Measurements from ENCODE around the gene UTS2R.
"Not testable (repeated sequence)": the region's sequence is repeated elsewhere in the genome, so short reads cannot be mapped to it uniquely, and the experiment has no call there.

UTS2R gene

GRCh38 chr17:82334622-82335394, 36.8 kb upstream of the UTS2R start:
- DNase-seq = no peak

DNA sequence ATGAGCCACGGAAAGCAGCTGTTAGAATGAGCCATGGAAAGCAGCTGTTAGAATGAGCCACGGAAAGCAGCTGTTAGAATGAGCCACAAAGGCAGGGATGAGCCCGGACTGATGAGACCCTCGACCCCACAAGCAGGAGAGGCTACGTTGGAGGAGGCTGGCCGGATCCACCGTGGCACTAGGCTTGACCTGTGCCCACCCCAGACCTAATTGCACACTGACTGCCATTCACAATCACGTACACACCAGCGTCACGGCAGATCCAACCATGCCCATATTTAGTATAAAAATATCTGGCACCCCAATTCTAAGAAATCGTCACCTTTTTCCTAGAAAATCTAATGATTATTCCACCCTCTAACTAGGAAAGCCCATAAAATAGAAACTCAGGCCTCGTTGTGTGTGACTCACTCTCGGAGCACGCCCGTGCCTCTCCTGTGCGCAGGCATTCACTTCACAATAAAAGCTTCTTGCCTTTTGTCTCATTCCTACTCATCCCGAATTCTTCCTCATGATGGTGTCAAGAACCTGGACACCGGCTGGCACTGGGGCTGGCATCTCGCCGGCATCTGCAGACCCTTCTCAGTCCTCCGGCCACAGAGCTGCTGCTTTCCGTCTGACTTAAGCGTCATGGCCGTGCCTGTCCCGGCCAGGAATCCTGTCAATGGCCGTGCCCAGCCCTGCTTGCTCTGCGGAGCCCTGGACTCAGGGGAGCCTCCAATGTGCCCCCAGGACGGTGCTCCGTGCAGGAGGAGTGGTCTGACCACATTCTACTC, 32.5 kb upstream of the UTS2R start:
- DNase-seq = no peak

DNA sequence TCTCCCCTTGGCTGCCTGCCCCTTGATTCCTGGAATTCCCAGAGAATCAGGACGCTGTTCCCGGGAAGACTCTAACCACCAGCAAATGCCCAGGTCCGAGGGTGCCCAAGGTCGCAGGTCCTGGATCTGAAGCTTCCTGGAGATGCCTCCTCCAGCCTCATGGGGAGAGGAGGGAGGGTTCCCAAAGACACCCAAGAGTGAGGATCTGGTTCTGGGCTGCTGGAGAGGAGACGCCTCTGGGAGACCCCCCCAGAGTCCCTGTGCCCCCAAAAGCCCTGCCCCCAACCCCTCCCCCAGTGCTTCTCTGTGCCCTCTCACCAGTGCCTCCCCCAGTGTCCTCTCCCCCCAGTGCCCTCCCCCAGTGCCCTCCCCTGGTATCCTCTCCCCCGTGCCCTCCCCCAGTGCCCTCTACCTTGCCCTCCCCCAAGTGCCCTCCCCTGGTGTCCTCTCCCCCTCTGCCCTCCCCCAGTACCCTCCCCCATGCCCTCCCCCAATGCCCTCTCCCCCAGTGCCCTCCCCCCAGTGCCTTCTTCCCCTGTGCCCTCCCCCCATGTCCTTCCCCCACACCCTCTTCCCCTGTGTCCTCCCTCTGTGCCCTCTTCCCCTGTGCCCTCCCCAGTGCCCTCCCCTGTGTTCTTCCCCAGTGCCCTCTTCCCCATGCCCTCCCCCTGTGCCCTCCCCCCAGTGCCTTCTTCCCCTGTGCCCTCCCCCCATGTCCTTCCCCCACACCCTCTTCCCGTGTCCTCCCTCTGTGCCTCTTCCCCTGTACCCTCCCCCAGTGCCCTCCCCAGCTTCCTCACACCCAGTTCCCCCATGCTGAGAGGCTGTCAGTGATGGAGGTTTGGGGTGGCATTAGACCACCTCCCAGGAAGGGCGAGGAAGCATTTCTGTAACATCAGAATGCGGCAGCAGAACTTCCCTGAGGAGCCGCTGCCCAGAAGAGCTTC, 31.7 kb upstream of the UTS2R start:
- DNase-seq = no peak

GRCh38 chr17:82342361-82343079, 29.0 kb upstream of the UTS2R start:
- DNase-seq = no peak

GRCh38 chr17:82343560-82343959, 28.0 kb upstream of the UTS2R start:
- no peak for DNase-seq

DNA sequence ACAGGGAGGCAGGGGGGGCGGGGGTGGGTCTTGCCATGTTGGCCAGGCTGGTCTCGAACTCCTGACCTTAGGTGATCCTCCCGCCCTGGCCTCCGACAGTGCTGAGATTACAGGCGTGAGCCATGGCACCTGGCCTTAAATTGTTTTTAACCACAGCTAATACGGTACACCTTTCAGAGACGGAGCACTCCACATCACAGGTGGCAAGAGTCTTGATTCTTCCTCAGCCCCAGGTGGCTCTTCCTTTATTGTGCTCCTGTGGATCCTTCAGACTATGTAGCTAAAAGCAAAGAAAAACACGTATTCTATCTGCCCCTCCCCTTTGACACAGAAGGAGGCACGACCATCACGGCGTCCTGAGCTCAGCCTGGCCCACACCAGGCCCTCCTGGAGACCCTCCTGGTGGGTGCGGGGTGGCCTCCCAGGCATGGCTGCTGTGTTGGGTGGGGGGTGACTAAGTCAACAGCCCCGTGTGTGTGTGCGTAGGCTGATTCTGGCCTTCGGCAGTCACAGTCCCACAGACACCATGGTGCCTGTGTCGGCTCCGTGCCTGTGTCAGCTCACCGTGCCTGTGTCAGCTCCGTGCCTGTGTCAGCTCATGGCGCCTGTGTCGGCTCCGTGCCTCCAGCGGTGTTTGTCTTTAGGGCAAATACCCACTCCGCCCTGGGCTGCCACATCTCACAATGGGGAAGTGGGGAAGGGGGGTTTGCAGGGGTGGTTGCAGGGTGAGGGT, 27.2 kb upstream of the UTS2R start:
- no peak for DNase-seq

GRCh38 chr17:82345151-82345976, 26.2 kb upstream of the UTS2R start:
- no peak for DNase-seq

GRCh38 chr17:82346342-82347300, 24.9 kb upstream of the UTS2R start:
- DNase-seq = no peak

- not testable (repeated sequence) for DNase-seq
Measured at GRCh38 chr17:82347994-82348393, 23.6 kb upstream of the UTS2R start.

DNA sequence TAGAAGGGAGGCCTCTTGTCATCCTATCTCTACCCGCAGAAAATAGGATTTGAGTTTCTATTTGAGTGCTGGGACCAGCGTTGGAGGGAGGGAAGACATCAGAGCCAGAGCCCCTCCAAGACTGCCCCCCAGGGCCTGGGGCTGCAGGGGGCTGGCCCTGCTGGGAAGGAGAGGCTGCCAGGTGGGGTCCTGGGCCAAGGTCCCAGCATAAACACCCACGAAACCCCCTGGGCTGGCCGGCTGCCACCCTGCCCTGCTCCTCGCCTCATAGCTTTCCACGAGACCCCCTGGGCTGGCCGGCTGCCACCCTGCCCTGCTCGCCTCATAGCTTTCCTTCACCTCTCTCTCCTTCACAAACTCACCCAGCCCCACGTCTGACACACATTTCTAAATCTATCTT, 23.1 kb upstream of the UTS2R start:
- DNase-seq = no peak

DNA sequence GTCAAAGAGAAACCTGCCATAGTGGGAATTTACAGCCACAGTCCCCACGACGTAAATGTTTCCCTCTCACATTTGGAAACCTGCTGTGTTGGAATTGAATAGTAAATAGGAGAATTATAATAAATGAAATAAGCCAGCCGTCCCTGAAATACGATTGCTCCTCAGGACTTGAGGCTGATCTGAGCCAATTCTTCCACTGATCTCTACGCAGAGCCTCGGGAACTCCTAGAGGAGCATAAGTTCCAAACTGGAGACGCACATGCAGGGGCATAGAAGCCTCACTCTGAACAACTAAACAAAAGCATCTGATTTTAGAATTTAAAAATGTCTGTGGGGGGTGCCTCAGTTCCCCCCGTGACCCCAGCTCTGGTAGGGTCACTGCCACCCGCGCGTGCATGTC, 22.7 kb upstream of the UTS2R start:
- DNase-seq = no peak

DNA sequence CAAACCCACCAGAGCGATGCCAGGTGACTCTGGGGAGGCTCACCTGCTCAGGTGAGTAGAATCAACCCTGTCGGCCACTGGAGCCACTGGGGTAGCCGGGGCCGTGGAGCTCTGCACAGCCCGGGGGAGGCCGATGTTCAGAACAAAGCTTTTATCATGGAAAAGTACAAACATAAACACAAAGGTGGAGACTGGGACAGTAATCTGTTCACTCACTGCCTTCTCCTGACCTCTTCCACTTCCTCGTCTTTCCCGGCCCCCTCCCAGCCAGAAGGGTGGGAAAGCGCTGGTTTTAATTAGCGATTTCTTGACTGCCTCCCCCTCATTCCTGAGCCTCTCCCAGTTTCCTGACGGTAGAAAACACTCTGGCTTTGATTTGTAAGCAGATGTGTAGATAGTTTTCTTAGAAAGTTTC, 22.3 kb upstream of the UTS2R start:
- DNase-seq = no peak

DNA sequence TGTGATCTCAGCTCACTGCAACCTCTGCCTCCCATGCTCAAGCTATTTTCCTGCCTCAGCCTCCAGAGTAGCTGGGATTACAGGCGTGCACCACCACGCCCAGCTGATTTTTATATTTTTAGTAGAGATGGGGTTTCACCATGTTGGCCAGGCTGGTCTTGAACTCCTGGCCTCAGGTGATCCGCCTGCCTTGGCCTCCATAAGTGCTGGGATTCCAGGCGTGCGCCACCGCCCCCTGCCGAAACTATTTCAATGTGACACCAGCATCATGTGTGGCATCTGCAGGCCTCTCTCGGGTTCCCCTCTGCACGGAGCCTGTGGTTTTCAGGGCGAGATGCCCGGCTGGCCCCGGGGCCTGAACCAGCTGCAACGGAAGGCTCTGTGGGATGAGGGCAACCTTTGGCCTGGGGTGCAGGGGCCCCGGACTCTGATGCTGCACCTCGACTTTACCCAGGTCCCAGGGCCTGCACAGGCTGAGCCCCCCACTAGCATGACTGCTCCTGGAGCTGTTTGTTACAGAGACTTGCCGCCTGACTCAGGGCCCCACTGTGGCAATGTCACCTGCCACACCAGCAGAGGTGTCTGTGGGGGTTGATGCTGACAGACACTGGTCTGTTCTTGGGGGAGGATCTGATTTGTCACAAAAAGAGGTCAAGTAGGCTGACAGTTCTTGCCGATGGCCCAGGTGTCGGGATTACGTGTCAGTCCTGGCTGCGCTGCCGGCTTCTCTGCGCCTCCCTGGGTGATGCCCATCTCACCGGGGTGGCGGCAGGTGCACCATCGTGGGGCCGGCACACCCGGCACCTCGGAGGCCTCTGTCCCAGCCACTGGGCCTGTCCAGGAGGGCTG, 21.2 kb upstream of the UTS2R start:
- DNase-seq = no peak

DNA sequence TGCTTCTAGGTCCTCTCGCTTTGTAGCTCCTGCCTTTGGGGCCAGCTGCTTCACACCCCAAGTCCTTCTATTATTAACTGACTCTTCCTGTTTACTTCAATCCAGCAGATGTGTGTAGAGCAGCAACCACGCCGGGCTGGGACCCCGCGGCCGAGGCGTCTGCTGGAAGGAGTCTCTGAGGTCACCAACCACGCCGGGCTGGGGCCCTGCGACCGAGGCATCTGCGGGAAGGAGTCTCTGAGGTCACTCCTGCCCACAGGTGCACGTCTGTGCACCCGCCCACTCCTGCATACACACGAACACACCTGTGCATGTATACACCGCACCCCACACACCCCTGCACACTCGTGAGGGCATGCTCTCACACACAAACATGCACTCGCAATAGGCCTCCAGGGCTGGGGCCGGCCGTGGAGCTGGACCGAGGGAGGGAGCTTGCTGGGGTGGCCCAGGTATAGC, 20.3 kb upstream of the UTS2R start:
- DNase-seq = no peak

GRCh38 chr17:82351713-82352488, 19.7 kb upstream of the UTS2R start:
- peak; percentile 63 to 75 (median 72) for DNase-seq

DNA sequence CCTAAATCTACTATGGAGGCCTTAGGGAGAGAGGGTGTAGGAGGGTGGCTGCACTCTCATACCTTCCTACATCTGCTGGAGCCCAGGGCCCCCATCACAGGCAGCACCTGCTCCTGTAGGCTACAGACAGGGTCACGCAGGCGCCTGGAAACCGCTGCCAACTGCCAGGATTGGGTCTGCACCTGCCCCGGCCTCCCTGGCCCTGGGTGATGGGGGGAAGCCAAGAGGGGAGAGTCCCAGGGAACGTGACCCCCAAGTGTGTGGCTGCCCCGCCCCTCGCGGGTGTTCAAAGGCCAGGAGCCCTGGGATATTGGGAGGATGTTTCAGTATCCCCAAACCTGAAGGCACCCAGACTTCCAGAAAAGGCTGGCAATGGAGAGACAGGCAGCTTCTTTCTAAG, 18.1 kb upstream of the UTS2R start:
- DNase-seq = no peak

- no peak for DNase-seq
Measured at GRCh38 chr17:82354804-82355308, 16.7 kb upstream of the UTS2R start.

Data from activated CD4-positive, CD25-positive, alpha-beta regulatory T cell (primary cell).